Measurements from ENCODE around the gene PRKRA.
"Not testable (repeated sequence)": the region's sequence is repeated elsewhere in the genome, so short reads cannot be mapped to it uniquely, and the experiment has no call there.

PRKRA gene

GRCh38 chr2:178479275-178479616, 28.3 kb upstream of the PRKRA start:
- peaks cover 0 to 3% of the 10 kb centered on the region in 2 donors for H3K36me3 ChIP-seq (ENCODE audit: control insufficient read depth in 1 of 2, insufficient read depth in 2 of 2, low read length in 2 of 2)
- H3K4me1 ChIP-seq (ENCODE audit: control insufficient read depth in 1 of 2, insufficient read depth in 2 of 2, low read length in 2 of 2), result peaks cover 14 to 45% of the 10 kb centered on the region in 2 donors
- H3K9me3 ChIP-seq (ENCODE audit: control insufficient read depth in 1 of 2, low read length in 2 of 2), result no peaks in the 10 kb centered on the region
- no peaks in the 10 kb centered on the region for H3K27me3 ChIP-seq (ENCODE audit: low read depth, low read length)
- peak overlapping the region; percentile 92 for H3K27ac ChIP-seq (ENCODE audit: low read length)
- peak overlapping the region; percentile 72 to 88 for H3K4me3 ChIP-seq (ENCODE audit: low read depth in 1 of 2, low read length in 2 of 2)

- Histone ChIP-seq H3K4me1 (ENCODE audit: control insufficient read depth in 1 of 2, insufficient read depth in 2 of 2, low read length in 2 of 2) (peaks cover 14 to 43% of the 10 kb centered on the region in 2 donors), H3K4me3 (ENCODE audit: low read depth in 1 of 2, low read length in 2 of 2) (peak within 1 kb of the TSS; percentile 72 to 88), H3K36me3 (ENCODE audit: control insufficient read depth in 1 of 2, insufficient read depth in 2 of 2, low read length in 2 of 2) (peaks cover 0 to 3% of the 10 kb centered on the region in 2 donors), H3K27ac (ENCODE audit: low read length) (peak within 1 kb of the TSS; percentile 92), H3K27me3 (ENCODE audit: low read depth, low read length) (no peaks in the 10 kb centered on the region), H3K9me3 (ENCODE audit: control insufficient read depth in 1 of 2, low read length in 2 of 2) (no peaks in the 10 kb centered on the region)
These were observed 27.7 kb upstream of the PRKRA start, which contains the start of gene FKBP7 for GRCh38 chr2:178478439-178479274. FKBP7 (minus strand) TSS chr2:178478600; CDS start chr2:178478499, 101 bp downstream.

- H3K27me3 ChIP-seq (ENCODE audit: low read depth, low read length), result no peaks in the 10 kb centered on the region
- H3K9me3 ChIP-seq (ENCODE audit: control insufficient read depth in 1 of 2, low read length in 2 of 2), result no peaks in the 10 kb centered on the region
- peak overlapping the region; percentile 72 to 88 for H3K4me3 ChIP-seq (ENCODE audit: low read depth in 1 of 2, low read length in 2 of 2)
- H3K4me1 ChIP-seq (ENCODE audit: control insufficient read depth in 1 of 2, insufficient read depth in 2 of 2, low read length in 2 of 2), result peaks cover 14 to 40% of the 10 kb centered on the region in 2 donors
- H3K36me3 ChIP-seq (ENCODE audit: control insufficient read depth in 1 of 2, insufficient read depth in 2 of 2, low read length in 2 of 2), result peaks cover 0 to 3% of the 10 kb centered on the region in 2 donors
- H3K27ac ChIP-seq (ENCODE audit: low read length), result peak overlapping the region; percentile 92
These were observed 27.1 kb upstream of the PRKRA start for GRCh38 chr2:178478130-178478438.

GRCh38 chr2:178477443-178478129, 26.6 kb upstream of the PRKRA start:
- H3K36me3 ChIP-seq (ENCODE audit: control insufficient read depth in 1 of 2, insufficient read depth in 2 of 2, low read length in 2 of 2), result peaks cover 0 to 3% of the 10 kb centered on the region in 2 donors
- peak overlapping the region; percentile 72 to 88 for H3K4me3 ChIP-seq (ENCODE audit: low read depth in 1 of 2, low read length in 2 of 2)
- H3K27me3 ChIP-seq (ENCODE audit: low read depth, low read length), result no peaks in the 10 kb centered on the region
- peak overlapping the region; percentile 92 for H3K27ac ChIP-seq (ENCODE audit: low read length)
- peaks cover 12 to 39% of the 10 kb centered on the region in 2 donors for H3K4me1 ChIP-seq (ENCODE audit: control insufficient read depth in 1 of 2, insufficient read depth in 2 of 2, low read length in 2 of 2)
- H3K9me3 ChIP-seq (ENCODE audit: control insufficient read depth in 1 of 2, low read length in 2 of 2), result no peaks in the 10 kb centered on the region

GRCh38 chr2:178476477-178476876, 25.5 kb upstream of the PRKRA start:
- peaks cover 0 to 3% of the 10 kb centered on the region in 2 donors for H3K36me3 ChIP-seq (ENCODE audit: control insufficient read depth in 1 of 2, insufficient read depth in 2 of 2, low read length in 2 of 2)
- no peak overlapping the region for H3K4me3 ChIP-seq (ENCODE audit: low read depth in 1 of 2, low read length in 2 of 2)
- peaks cover 2 to 28% of the 10 kb centered on the region in 2 donors for H3K4me1 ChIP-seq (ENCODE audit: control insufficient read depth in 1 of 2, insufficient read depth in 2 of 2, low read length in 2 of 2)
- H3K27ac ChIP-seq (ENCODE audit: low read length), result no peak overlapping the region
- H3K27me3 ChIP-seq (ENCODE audit: low read depth, low read length), result no peaks in the 10 kb centered on the region
- no peaks in the 10 kb centered on the region for H3K9me3 ChIP-seq (ENCODE audit: control insufficient read depth in 1 of 2, low read length in 2 of 2)

GRCh38 chr2:178474560-178474959, 23.6 kb upstream of the PRKRA start:
- Histone ChIP-seq H3K4me3 (ENCODE audit: low read depth in 1 of 2, low read length in 2 of 2) (no peak overlapping the region), H3K27ac (ENCODE audit: low read length) (no peak overlapping the region), H3K36me3 (ENCODE audit: control insufficient read depth in 1 of 2, insufficient read depth in 2 of 2, low read length in 2 of 2) (peaks cover 0 to 3% of the 10 kb centered on the region in 2 donors), H3K27me3 (ENCODE audit: low read depth, low read length) (no peaks in the 10 kb centered on the region), H3K4me1 (ENCODE audit: control insufficient read depth in 1 of 2, insufficient read depth in 2 of 2, low read length in 2 of 2) (peaks cover 0 to 20% of the 10 kb centered on the region in 2 donors), H3K9me3 (ENCODE audit: control insufficient read depth in 1 of 2, low read length in 2 of 2) (no peaks in the 10 kb centered on the region)

GRCh38 chr2:178473931-178474330, 23.0 kb upstream of the PRKRA start:
- Histone ChIP-seq H3K27me3 (ENCODE audit: low read depth, low read length) (no peaks in the 10 kb centered on the region), H3K9me3 (ENCODE audit: control insufficient read depth in 1 of 2, low read length in 2 of 2) (no peaks in the 10 kb centered on the region), H3K4me1 (ENCODE audit: control insufficient read depth in 1 of 2, insufficient read depth in 2 of 2, low read length in 2 of 2) (peaks cover 0 to 15% of the 10 kb centered on the region in 2 donors), H3K27ac (ENCODE audit: low read length) (no peak overlapping the region), H3K36me3 (ENCODE audit: control insufficient read depth in 1 of 2, insufficient read depth in 2 of 2, low read length in 2 of 2) (peaks cover 0 to 3% of the 10 kb centered on the region in 2 donors), H3K4me3 (ENCODE audit: low read depth in 1 of 2, low read length in 2 of 2) (no peak overlapping the region)

GRCh38 chr2:178473373-178473772, 22.4 kb upstream of the PRKRA start:
- H3K27me3 ChIP-seq (ENCODE audit: low read depth, low read length), result no peaks in the 10 kb centered on the region
- H3K4me3 ChIP-seq (ENCODE audit: low read depth in 1 of 2, low read length in 2 of 2), result no peak overlapping the region
- H3K36me3 ChIP-seq (ENCODE audit: control insufficient read depth in 1 of 2, insufficient read depth in 2 of 2, low read length in 2 of 2), result peaks cover 0 to under 1% of the 10 kb centered on the region in 2 donors
- H3K4me1 ChIP-seq (ENCODE audit: control insufficient read depth in 1 of 2, insufficient read depth in 2 of 2, low read length in 2 of 2), result peaks cover 0 to 15% of the 10 kb centered on the region in 2 donors
- H3K9me3 ChIP-seq (ENCODE audit: control insufficient read depth in 1 of 2, low read length in 2 of 2), result no peaks in the 10 kb centered on the region
- no peak overlapping the region for H3K27ac ChIP-seq (ENCODE audit: low read length)

- H3K4me1 ChIP-seq (ENCODE audit: control insufficient read depth in 1 of 2, insufficient read depth in 2 of 2, low read length in 2 of 2); H3K27me3 ChIP-seq (ENCODE audit: low read depth, low read length); H3K36me3 ChIP-seq (ENCODE audit: control insufficient read depth in 1 of 2, insufficient read depth in 2 of 2, low read length in 2 of 2); H3K9me3 ChIP-seq (ENCODE audit: control insufficient read depth in 1 of 2, low read length in 2 of 2); H3K27ac ChIP-seq (ENCODE audit: low read length); H3K4me3 ChIP-seq (ENCODE audit: low read depth in 1 of 2, low read length in 2 of 2): not testable (repeated sequence)
These were observed 20.3 kb upstream of the PRKRA start for GRCh38 chr2:178471313-178471712.

GRCh38 chr2:178469219-178469849, 18.4 kb upstream of the PRKRA start:
- Histone ChIP-seq H3K4me3 (ENCODE audit: low read depth in 1 of 2, low read length in 2 of 2) (no peak overlapping the region), H3K36me3 (ENCODE audit: control insufficient read depth in 1 of 2, insufficient read depth in 2 of 2, low read length in 2 of 2) (peaks cover 4 to 11% of the 10 kb centered on the region in 2 donors), H3K27ac (ENCODE audit: low read length) (no peak overlapping the region), H3K9me3 (ENCODE audit: control insufficient read depth in 1 of 2, low read length in 2 of 2) (no peaks in the 10 kb centered on the region), H3K27me3 (ENCODE audit: low read depth, low read length) (no peaks in the 10 kb centered on the region), H3K4me1 (ENCODE audit: control insufficient read depth in 1 of 2, insufficient read depth in 2 of 2, low read length in 2 of 2) (peaks cover 0 to 5% of the 10 kb centered on the region in 2 donors)

- Histone ChIP-seq H3K4me3 (ENCODE audit: low read depth in 1 of 2, low read length in 2 of 2) (no peak overlapping the region), H3K27ac (ENCODE audit: low read length) (no peak overlapping the region), H3K4me1 (ENCODE audit: control insufficient read depth in 1 of 2, insufficient read depth in 2 of 2, low read length in 2 of 2) (no peaks in the 10 kb centered on the region), H3K36me3 (ENCODE audit: control insufficient read depth in 1 of 2, insufficient read depth in 2 of 2, low read length in 2 of 2) (peaks cover 0 to 8% of the 10 kb centered on the region in 2 donors), H3K9me3 (ENCODE audit: control insufficient read depth in 1 of 2, low read length in 2 of 2) (no peaks in the 10 kb centered on the region), H3K27me3 (ENCODE audit: low read depth, low read length) (no peaks in the 10 kb centered on the region)
These were observed 6.5 kb upstream of the PRKRA start for GRCh38 chr2:178457390-178457886.
